ENCODE data around the gene PXN.
"Not testable (repeated sequence)": the region's sequence is repeated elsewhere in the genome, so short reads cannot be mapped to it uniquely, and the experiment has no call there.

PXN gene

GRCh38 chr12:120224304-120225199 lies 41.0 kb downstream of the PXN start:
- no peak for DNase-seq

DNA sequence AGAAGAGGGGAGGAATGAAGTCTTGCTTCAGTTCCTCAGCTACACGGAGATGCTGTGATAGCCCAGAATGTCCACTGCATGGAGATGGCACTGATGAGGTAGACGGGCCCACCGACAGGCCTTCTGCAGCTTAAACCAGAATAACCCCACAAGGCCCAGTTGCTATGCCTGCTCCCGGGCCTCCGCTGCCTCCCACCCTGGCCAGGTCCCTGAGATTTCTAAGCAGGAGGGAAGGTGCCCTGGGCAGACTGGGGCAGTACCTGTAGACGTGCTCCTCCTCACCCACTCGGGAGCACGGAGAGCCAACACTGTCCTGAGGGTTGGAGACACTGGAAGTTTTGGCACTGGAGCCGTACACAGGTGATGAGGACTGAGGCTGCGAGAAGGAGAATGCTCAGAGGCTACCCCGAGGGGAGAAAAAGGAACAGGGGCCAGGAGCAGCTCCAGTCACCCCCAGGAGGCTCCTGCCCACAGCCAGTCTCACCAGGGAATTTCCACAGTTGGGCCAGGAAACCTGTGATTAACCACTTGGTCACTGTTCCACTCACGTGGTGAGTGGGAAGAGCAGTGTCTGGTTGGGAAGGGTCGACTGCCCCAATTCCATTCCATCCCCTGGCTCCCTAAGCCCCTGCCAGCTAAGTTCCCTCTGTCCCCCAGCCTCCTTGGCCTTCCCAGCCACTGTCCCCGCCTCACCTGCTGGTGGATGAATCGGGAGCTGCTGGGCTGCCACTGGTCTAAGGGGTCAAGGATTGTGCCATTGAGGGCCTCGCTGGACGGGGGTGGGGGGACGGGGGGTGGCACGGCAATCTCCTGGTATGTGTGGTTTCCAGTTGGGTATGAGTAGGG lies 41.8 kb downstream of the PXN start:
- no peak for DNase-seq

DNA sequence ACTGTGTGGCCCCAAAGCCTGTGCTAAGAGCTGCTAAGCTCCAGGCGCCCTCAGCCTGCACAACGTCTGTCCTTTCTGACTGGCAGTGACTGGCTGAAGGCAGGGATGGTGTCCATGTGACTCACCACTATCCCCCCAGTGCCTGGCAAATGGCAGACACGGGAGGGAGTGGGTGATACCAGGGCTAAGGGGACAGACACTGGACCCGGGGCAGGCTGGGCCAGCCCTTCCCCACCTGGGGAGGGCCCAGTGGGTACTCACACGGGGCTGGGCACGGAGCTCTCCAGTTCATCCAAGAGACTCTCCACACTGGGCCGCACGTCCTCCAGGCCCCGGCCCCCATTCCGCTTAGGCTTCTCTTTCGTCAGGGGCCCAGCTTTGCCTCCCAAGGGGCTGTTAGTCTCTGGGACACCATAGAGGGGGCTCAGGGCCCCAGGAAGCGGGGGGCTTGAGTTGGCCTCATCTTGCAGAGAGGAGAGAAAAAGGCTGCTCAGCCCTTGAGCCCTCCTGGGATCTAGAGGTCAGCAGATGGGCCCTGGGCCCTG lies 43.2 kb downstream of the PXN start:
- DNase-seq, result no peak

DNA sequence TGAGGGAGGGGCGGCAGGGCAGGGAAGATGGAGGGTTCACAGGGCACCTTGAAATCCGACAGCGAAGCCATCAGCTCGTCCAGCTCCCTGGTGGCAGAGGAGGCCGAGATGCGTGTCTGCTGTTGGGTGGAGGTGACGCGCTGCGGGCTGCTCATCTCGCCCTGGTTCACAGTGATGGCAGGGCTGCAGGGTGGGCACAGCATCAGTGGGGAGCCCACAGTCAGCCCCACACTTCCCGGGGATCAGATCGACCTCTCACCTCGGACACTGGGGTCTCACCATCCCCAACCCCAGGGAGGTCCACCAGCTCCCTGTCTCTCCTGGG lies 44.0 kb downstream of the PXN start:
- DNase-seq, result no peak

DNA sequence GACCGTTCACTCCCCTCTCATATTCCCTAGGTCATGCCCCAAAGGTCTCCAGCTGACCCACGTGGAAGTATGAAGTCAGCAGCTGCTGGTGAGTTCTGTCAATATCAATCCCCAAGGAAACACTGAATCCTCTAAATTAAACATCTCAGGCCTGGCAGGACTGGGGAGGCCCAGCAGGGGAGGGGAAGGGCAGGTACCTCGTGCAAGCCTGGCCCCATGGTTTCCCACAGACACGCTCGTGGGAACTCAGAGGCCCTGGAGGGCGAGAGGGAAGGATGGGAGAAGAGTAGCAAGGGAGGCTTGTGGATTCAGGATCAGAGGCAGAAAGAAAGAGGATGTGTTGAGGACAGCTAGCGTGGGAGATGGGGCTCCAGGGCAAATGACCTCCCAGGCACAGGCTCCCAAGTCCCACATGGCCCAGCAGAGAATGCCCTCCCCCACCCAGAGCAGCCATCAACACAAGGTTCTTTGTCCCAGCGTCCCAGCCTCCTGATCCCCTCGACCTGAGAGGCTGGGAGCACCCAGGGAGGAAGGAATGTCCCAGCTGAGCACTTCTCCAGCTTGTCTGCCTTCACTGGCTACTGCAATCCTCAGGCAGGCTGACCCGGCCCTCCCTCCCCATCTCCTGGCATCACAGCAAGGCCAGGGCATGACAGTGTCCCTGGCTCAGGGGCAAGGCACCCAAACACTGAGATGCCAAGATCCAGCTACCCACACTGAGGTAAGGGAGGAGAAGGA lies 44.5 kb downstream of the PXN start:
- no peak for DNase-seq

- DNase-seq, result no peak
These were observed 46.6 kb downstream of the PXN start for GRCh38 chr12:120218680-120219606.

GRCh38 chr12:120216742-120217605 lies 48.6 kb downstream of the PXN start:
- DNase-seq, result no peak

DNA sequence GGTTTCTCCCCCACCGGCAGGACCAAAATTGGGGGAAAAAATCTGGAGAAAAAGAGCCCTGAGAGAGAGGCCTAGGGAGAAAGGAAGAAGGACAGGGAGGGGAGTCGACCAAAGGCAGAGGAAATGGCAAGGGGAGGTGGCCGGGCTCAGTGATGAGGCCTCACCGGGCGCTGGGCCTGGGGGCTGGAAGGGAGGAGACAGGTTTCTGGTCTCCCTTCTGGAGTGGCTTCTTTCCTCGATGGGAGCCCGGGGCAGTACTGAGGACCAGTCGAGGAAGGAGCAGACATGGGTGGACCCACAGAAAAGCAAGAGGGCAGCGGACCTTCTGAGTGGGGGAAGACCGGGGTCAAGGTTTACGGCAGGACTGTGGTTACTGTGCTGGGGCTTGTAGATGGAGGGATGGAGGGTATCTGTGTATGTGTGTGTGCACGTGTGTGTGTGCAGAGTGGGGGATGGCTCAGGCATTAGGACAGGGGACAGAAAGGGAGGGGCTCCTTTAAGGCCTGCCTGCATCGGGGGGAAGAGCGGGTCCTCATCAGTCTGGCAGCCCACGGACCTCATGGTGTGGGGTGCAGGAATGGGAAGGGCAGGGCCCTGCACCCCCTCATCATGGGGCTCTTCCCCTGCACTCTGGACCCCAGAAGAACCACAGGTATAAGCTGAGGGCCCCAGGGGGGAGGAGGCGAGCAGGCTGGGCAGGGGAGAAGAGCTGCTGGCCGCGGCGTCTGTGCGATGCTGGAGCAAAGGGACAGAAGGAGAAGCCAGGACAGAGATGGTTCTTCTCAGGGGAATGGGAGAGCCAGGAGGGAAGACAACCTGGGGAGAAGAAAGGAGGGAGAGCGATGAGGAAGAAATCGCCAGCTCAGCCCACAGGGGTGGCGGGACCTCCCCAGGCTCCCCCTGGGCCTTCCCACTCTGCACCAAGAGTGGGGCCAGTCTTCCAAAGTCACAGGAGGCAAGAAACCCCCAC lies 49.5 kb downstream of the PXN start:
- no peak for DNase-seq

GRCh38 chr12:120215357-120215735 lies 50.2 kb downstream of the PXN start:
- no peak for DNase-seq

GRCh38 chr12:120214626-120215356 lies 50.7 kb downstream of the PXN start:
- DNase-seq, result no peak

DNA sequence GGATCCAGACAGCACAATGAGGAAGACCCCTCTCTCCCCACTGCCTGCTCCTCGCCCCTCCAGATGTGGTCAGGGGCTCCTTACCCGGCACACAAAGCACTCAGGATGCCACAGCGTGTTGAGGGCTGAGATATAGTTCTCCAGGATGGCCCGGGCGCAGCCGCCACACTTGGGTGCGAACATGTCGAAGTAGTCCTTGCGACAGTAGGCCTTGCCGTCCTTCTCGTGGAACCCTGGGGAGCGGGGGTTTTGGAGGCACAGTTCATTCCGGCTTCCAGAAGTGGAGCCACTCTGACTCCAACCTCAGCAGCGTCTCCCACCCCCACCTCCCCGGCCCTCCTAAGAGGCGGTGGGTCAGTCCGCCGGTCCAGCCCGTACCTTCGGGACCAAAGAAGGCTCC lies 51.8 kb downstream of the PXN start:
- no peak for DNase-seq

DNA sequence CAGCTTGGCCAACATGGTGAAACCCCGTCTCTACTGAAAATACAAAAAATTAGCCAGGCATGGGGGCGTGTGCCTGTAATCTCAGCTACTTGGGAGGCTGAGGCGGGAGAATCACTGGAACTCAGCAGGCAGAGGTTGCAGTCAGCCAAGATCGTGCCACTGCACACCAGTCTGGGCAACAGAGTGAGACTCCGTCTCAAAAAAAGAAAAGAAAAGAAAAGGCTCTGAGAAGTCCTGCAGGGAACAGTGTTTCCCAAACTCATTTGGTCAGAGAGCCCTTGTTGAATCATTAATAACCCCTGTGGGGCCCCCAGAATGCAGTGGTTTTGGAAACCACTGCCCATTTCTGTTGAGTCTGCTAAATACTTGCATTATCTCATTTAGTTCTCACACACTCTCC lies 52.3 kb downstream of the PXN start:
- DNase-seq, result not testable (repeated sequence)

- DNase-seq, result no peak
These were observed 53.2 kb downstream of the PXN start for GRCh38 chr12:120212301-120212700.

DNA sequence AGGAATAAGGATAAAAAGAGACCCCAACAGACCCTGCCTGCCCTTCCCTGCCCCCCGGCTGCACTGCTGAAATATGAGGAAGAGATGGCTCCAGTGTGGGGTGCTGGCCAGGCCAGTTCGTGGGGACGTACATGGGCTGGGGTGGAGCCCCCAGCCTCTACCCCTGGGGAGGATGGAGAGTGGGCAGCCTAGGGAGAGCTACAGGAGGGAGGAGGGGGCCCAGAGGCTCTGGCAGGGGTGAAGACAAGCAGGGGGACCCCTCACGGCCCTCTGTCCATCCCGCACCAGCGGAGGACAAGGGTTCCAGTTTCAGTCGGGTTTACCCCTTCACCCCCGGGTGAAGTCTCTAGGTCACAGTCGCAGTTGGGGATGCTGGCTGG lies 53.6 kb downstream of the PXN start:
- no peak for DNase-seq

DNA sequence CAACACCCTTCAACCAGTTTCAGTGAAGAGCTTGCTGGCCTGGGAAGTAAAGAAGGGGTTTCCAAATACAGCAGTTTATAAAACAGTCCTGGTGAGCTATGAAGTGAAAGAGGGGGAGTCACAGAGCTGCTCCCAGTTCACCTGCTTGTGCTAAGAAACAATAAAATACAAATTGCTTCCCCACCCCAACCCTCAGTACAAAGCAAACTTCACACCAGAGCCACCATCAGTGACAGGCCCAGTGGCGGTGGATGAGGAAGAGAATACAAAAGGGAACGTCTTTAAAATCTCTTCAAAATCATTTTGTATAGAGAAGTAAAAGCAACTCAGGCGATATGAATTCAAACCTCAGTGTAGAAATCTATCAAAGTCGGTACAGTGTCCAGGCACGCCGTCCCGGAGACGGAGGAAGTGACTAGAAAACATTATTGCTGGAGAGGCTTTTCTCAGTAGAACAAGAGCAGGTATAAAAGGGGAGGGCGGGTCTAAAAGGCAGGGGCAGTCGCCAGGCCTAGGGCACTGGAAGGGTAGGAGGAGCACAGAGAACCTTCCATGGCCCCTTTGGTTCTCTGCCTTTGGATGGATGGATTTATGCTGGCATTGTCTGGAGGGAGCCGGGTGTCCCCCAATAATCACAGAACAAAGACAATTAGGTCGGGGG lies 54.2 kb downstream of the PXN start:
- DNase-seq, result no peak

- DNase-seq, result no peak
These were observed 55.7 kb downstream of the PXN start for GRCh38 chr12:120209851-120210250.

GRCh38 chr12:120207227-120207626 lies 58.3 kb downstream of the PXN start:
- no peak for DNase-seq

- DNase-seq, result not testable (repeated sequence)
These were observed 58.7 kb downstream of the PXN start for GRCh38 chr12:120206781-120207180.

DNA sequence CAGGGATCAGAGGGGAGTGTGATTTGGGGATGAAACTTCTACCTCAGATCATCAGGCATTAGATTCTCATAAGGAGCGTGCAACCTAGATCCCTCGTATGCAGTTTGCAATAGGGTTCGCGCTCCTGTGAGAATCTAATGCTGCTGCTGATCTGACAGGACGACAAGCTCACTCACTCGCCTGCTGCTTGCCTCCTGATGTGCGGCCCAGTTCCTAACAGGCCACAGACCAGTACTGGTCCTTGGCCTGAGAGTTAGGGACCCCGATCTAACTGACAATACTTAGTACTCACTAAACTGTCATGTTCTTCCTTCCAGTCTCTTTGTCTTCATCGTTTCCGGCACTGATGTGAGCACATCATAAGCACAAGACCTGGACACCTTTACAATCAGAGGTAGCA lies 59.3 kb downstream of the PXN start:
- DNase-seq, result no peak
